GM12878 (cell line): ENCODE measurements around the gene GAL3ST2. TPM values are rescaled to one million over a fixed set of nuclear protein-coding genes. Genes with fewer than 3 reads are reported as not detected.

Experiments used
- ATAC-seq: fragments of 200-7000 bp; cut with Tn5 transposase; 3 replicates; pipeline ENCODE4 v1.9.1; 2020; ENCODE audit warnings: mild to moderate bottlenecking, moderate library complexity
- BruUV-seq: library from RNA; stranded (reverse); fragments of 400-500 nt; replicated peaks from 2 replicates; lab custom pipeline; 2021; lab: Mats Ljungman, UMichigan
- CTCF ChIA-PET: fragments of 300-600 bp; sonication (Branson Sonifier 250); formaldehyde crosslinking; extraction: SDS; loops from one replicate; lab custom pipeline; 2021; ENCODE audit warnings: inconsistent platforms; lab: Yijun Ruan, JAX
- POLR2A ChIA-PET: fragments of 350-600 bp; formaldehyde crosslinking; extraction: SDS; loops from one replicate; lab custom pipeline; 2021; ENCODE audit warnings: inconsistent platforms; lab: Charles Lee
- RAD21 ChIA-PET: fragments of 300-600 bp; sonication (Branson Sonifier 250); formaldehyde crosslinking; loops from one replicate; lab custom pipeline; 2023; ENCODE audit warnings: antibody characterized with exemption; ENCODE audit not compliant: unreplicated experiment; lab: Charles Lee
- SMC1A ChIA-PET: fragments of 300-600 bp; sonication (Branson Sonifier 250); formaldehyde crosslinking; loops from one replicate; lab custom pipeline; 2023; ENCODE audit not compliant: unreplicated experiment, uncharacterized antibody; lab: Charles Lee
- DNase-seq: peaks from one replicate; pipeline ENCODE4 v3.0.0-alpha.2; 2011; ENCODE audit warnings: low read depth, low spot score
- FAIRE-seq: peaks from 3 replicates; lab custom pipeline; 2011; peaks lifted over from hg19 to GRCh38; lab: Jason Lieb, UNC
- H2AFZ ChIP-seq: 2 replicates; pipeline ENCODE4 v1.6.0; 2011; ENCODE audit warnings: low read depth, low read length, control low read depth; ENCODE audit not compliant: control insufficient read depth
- H3K27ac ChIP-seq: 2 replicates; pipeline ENCODE4 v1.5.1; 2011; ENCODE audit warnings: control low read depth; ENCODE audit not compliant: control insufficient read depth, insufficient read depth
- H3K27me3 ChIP-seq, 2 experiments: replicated peaks in 1 of 2; 2 replicates each; pipeline versions ENCODE4 v1.6.0 to v1.6.1; 2011; ENCODE audit warnings: low read length in 1 of 2; ENCODE audit not compliant: control insufficient read depth in 2 of 2, insufficient read depth in 2 of 2
- H3K36me3 ChIP-seq, 2 experiments: 2 replicates each; pipeline ENCODE4 v1.5.1; 2011; ENCODE audit warnings: low read length in 1 of 2; ENCODE audit not compliant: control insufficient read depth in 2 of 2, insufficient read depth in 2 of 2
- H3K4me1 ChIP-seq: 2 replicates; pipeline ENCODE4 v1.6.1; 2011; ENCODE audit warnings: mild to moderate bottlenecking, low read length, moderate library complexity, mixed read lengths; ENCODE audit not compliant: control insufficient read depth, insufficient read depth
- H3K4me2 ChIP-seq: 2 replicates; pipeline ENCODE4 v1.6.0; 2011; ENCODE audit warnings: control low read depth; ENCODE audit not compliant: control insufficient read depth, insufficient read depth
- H3K4me3 ChIP-seq: fragments of 200-600 bp; sonication (generic); 2 replicates; pipeline ENCODE4 v1.5.1; 2016
- H3K79me2 ChIP-seq: 2 replicates; pipeline ENCODE4 v1.6.0; 2011; ENCODE audit warnings: low read length; ENCODE audit not compliant: control insufficient read depth, insufficient read depth
- H3K9ac ChIP-seq: 2 replicates; pipeline ENCODE4 v1.8.0; 2011; ENCODE audit warnings: low read length, control low read depth, mixed read lengths; ENCODE audit not compliant: control insufficient read depth, insufficient read depth
- H3K9me3 ChIP-seq: replicated peaks from 3 replicates; pipeline ENCODE4 v1.5.1; 2011; ENCODE audit warnings: mild to moderate bottlenecking, low read length; ENCODE audit not compliant: control insufficient read depth, insufficient read depth
- H4K20me1 ChIP-seq: 2 replicates; pipeline ENCODE4 v1.6.0; 2011; ENCODE audit not compliant: control insufficient read depth, insufficient read depth
- EGR1 ChIP-seq, 2 experiments: IDR thresholded peaks; 1 replicate in 1 of 2; 2 replicates in 1 of 2; pipeline ENCODE4 v1.6.1; 2011 to 2012; ENCODE audit warnings: low read depth in 2 of 2, low read length in 2 of 2, borderline replicate concordance in 1 of 2, mild to moderate bottlenecking in 1 of 2, moderate library complexity in 1 of 2
- FOS ChIP-seq: IDR thresholded peaks from 3 replicates; pipeline ENCODE4 v1.6.1; 2011; ENCODE audit warnings: borderline replicate concordance; ENCODE audit not compliant: insufficient read length; ENCODE audit errors: extremely low read depth
- IRF5 ChIP-seq: fragments of 450-650 bp; IDR thresholded peaks from 2 replicates; pipeline ENCODE4 v1.6.1; 2017; ENCODE audit warnings: borderline replicate concordance
- MEF2A ChIP-seq: IDR thresholded peaks from 2 replicates; pipeline ENCODE4 v1.6.1; 2011; ENCODE audit warnings: low read depth, mild to moderate bottlenecking, low read length, moderate library complexity; ENCODE audit not compliant: insufficient read depth
- PKNOX1 ChIP-seq: fragments of 450-650 bp; IDR thresholded peaks from 2 replicates; pipeline ENCODE4 v1.6.1; 2016; ENCODE audit warnings: mild to moderate bottlenecking
- POLR2AphosphoS2 ChIP-seq: IDR thresholded peaks from 2 replicates; pipeline ENCODE4 v1.6.1; 2011; ENCODE audit warnings: low read depth, mild to moderate bottlenecking, low read length, improper control_type of control experiment, moderate library complexity
- SIN3A ChIP-seq: IDR thresholded peaks from 2 replicates; pipeline ENCODE4 v1.6.1; 2012; ENCODE audit warnings: low read depth, low read length, improper control_type of control experiment
- SMC3 ChIP-seq: IDR thresholded peaks from 2 replicates; pipeline ENCODE4 v1.6.1; 2011; ENCODE audit warnings: low read length, improper control_type of control experiment, borderline replicate concordance
- USF1 ChIP-seq: IDR thresholded peaks from 2 replicates; pipeline ENCODE4 v1.6.1; 2011; ENCODE audit warnings: borderline replicate concordance, low read depth, mild to moderate bottlenecking, moderate library complexity, mixed read lengths, low read length; ENCODE audit not compliant: insufficient read depth; ENCODE audit errors: extremely low read length
- whole genome bisulfite sequencing: methylation state at CpG from one replicate; pipeline ENCODE4 v1.1.6; 2016; ENCODE audit warnings: low lambda C conversion rate; ENCODE audit not compliant: insufficient replicate concordance, insufficient coverage; ENCODE audit errors: missing lambda C conversion rate; 5-methylcytosine and 5-hydroxymethylcytosine counted together
- in situ Hi-C: fragments of 300-500 bp; cut with MboI; formaldehyde crosslinking; loops from 9 replicates; pipeline ENCODE4 v1.14.3; 2018; ENCODE audit warnings: mixed read lengths
- intact Hi-C: fragments of 100-400 bp; cut with micrococcal nuclease; formaldehyde crosslinking; loops from one replicate; pipeline ENCODE4 v1.14.2; 2022; ENCODE audit not compliant: unreplicated experiment
- polyA plus RNA-seq, 11 experiments: library from polyadenylated mRNA; depleted of rRNA in 4 of 11; unstranded in 6 of 11; stranded (reverse) in 5 of 11; fragments of >200 nt; fragmentation: Nextera tagmentation in 4 of 11; fragmentation: Illumina TruSeq in 1 of 11; extraction: Ambion mirVana in 4 of 11; extraction: Trizol in 1 of 11; gene quantifications; 1 replicate in 1 of 11; 2 replicates in 10 of 11; pipeline versions ENCODE4 v1.2.1 to v1.2.3, GENCODE V29; 2011 to 2016; ENCODE audit warnings: inconsistent platforms in 2 of 11, missing spikeins in 2 of 11, low read depth in 1 of 11
- total RNA-seq, 4 experiments: library from RNA; depleted of rRNA in 3 of 4; stranded (reverse); fragments of >200 nt in 3 of 4; fragmentation: Illumina TruSeq in 1 of 4; extraction: Trizol in 1 of 4; gene quantifications; 2 replicates each; pipeline versions ENCODE4 v1.2.1 to v1.2.3, GENCODE V29; 2013 to 2021

GAL3ST2 gene
- total and polyA plus RNA-seq, 10 of the 15 experiments (the other 5 are each of a cell fraction or from before 2014, with no cell fraction given): 0.09 to 0.36 (median 0.11) TPM; not detected in 7

- FAIRE-seq (no peak), ATAC-seq (no peak), DNase-seq (no peak)
- Histone ChIP-seq H3K4me3 (no peak overlapping the region), H3K36me3 (peaks cover 2 to 10% of the 10 kb centered on the region in 2 experiments), H2AFZ (no peak overlapping the region), H3K4me2 (no peak overlapping the region), H3K9me3 (no peaks in the 10 kb centered on the region; the same call in 2 of the 3 replicates), H3K4me1 (peaks cover under 1% of the 10 kb centered on the region; the same call in 1 of the 2 replicates), H3K79me2 (peaks cover under 1% of the 10 kb centered on the region; the same call in 1 of the 2 replicates), H3K27ac (no peak overlapping the region), H3K27me3 (no peaks in the 10 kb centered on the region), H4K20me1 (no peaks in the 10 kb centered on the region)
- WGBS: over 99% methylated on average over 13 of the region's 13 CpGs
- ChIA-PET POLR2A (no interaction called here), CTCF (no interaction called here)
- BruUV-seq: no TSS peak
- TF ChIP-seq POLR2AphosphoS2: no peak
- no peak for TF ChIP-seq SIN3A
- TF ChIP-seq, all 136 proteins: peak for 0
- no peak overlapping the region for H3K9ac ChIP-seq
- intact Hi-C loops (no loop called here), in situ Hi-C loops (no loop called here)
- ChIA-PET SMC1A (no interaction called here), RAD21 (no interaction called here)
Measured at GRCh38 chr2:241745276-241745675, 31.3 kb upstream of the GAL3ST2 start.

- H3K4me3 ChIP-seq: no peak overlapping the region
- RAD21 ChIA-PET: no interaction called here
- TF ChIP-seq USF1 (no peak), EGR1 (IDR thresholded peaks at IDR 0.05; ENCODE audit: borderline replicate concordance in 1 of 2, low read depth in 2 of 2, low read length in 2 of 2) (no peak), IRF5 (no peak), FOS (no peak), SMC3 (no peak), PKNOX1 (no peak), MEF2A (no peak)
- H3K36me3 ChIP-seq: peaks cover 2 to 10% of the 10 kb centered on the region in 2 experiments
- CTCF ChIA-PET: interaction anchor here (0.6 kb wide), 1 partner anchor 205 kb away, joined by 3 read pairs; no protein-coding TSS in a partner anchor
- BruUV-seq: no TSS peak
- no peaks in the 10 kb centered on the region for H3K79me2 ChIP-seq
- 86% methylated on average over 4 of the region's 4 CpGs for WGBS
- in situ Hi-C loops (no loop called here), intact Hi-C loops (no loop called here)
- POLR2A ChIA-PET: no interaction called here
- H3K4me1 ChIP-seq: no peaks in the 10 kb centered on the region
- DNase-seq: no peak
- no peak for FAIRE-seq
- H2AFZ ChIP-seq: no peak overlapping the region
- no peaks in the 10 kb centered on the region; the same call in 2 of the 3 replicates for H3K9me3 ChIP-seq
- ATAC-seq: no peak
- H3K27ac ChIP-seq: no peak overlapping the region
- no peak overlapping the region for H3K4me2 ChIP-seq
- no peak overlapping the region for H3K9ac ChIP-seq
- SMC1A ChIA-PET: no interaction called here
- no peaks in the 10 kb centered on the region for H4K20me1 ChIP-seq
- no peaks in the 10 kb centered on the region for H3K27me3 ChIP-seq
Measured at GRCh38 chr2:241746084-241746483, 30.5 kb upstream of the GAL3ST2 start.
